T-helper 1 cell (primary cell): Measurements from ENCODE around the gene PHLDB1.
A peak's percentile ranks its signal among the peaks of the same experiment; 100 is the strongest.

Experiments
- DNase-seq, 5 donors: peaks; one replicate each; pipeline ENCODE4 v3.0.0-alpha.2; 2012 to 2020

The PHLDB1 gene

DNA sequence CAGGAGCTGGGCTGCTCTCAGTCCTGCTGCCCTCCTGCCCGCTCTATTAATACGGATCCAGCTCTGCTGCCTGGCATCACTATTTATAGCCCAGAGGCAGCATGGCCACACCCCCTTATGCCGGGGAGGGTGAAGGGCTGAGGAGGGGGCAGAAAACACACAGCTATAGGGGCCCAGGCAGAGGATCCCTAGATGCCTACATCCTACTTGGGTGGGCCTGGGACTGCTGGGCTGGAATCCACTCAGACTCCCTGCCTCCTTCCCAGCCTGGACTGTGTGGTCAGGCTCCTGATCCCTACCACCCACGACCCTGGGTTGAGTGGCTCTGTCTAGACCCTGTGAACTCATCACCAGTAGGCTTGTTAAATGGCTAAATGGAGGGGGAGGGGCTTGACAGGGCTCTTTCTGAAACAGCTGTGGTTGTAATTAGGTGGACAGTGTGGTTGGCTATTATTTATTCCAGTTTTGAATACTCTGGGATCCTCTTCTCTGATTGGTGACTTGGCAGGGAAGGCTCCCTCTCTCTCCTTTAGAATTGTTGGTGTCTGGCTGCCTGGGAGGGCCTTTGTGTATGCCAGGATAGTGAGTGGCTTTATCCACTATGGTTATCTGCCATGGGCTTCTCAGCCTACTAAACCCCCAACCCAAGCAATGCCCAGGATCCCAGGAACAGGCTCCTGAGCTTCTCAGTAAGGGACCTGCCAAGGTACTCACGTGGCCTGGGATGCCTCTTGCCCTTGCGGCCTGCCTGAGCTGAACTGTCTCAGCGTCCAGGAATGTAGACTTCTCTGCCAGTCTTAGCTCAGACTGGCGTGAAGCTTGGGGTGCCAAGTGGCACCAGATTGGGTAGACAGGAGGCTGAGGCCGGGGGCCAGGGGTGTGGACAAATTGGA lies 15.2 kb downstream of the PHLDB1 start:
- DNase-seq = no peak

DNA sequence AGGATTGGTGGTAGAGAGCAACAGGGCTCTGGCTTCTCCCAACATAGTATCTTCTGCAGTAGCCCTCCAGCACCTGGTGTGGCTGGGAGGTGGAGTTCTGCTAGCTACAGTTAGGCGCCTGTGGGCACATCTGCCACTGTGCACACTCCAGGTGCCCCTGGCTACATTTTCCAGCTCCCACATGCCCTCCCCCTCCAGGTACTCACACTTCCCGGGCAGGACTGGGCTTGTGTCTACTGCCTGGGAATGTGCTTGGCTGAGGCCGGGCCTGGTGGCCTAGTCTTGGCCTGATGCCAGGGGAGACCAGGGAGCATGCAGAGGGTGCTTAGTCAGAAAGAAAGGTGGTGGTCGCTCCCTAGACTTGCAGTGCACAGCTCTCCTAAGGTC lies 15.8 kb downstream of the PHLDB1 start:
- no peak for DNase-seq

DNA sequence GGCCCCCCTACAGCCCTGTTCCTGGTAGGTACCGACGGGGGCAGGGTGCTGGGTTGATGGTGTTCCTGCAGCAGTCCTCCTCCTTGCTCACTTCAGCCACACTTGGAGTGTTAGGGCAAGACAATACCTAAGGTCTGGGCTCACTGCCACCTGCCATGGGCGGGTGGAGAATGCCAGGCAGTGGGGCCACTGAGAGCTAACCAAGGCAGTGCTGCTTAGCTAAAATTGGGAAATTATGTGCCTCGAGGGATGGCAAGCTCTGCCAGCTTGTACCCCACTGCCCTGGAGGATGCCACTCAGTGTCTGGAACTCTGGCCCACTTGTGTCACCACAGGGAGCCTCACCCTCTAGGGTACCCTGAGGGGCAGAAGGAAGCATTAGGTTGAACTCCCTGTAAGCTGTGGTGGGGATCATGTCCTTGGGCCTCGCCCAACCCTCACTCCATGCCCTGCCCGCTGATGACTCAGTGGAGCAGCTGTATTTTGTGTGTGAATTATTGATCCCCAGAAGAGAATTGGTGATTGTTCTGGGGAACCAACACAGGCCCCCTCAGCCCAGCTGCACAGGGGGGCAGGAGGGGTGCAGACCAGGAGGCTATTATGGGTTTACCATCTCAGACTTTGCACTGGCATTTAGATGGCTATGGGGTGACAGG lies 17.7 kb downstream of the PHLDB1 start:
- no peak for DNase-seq

DNA sequence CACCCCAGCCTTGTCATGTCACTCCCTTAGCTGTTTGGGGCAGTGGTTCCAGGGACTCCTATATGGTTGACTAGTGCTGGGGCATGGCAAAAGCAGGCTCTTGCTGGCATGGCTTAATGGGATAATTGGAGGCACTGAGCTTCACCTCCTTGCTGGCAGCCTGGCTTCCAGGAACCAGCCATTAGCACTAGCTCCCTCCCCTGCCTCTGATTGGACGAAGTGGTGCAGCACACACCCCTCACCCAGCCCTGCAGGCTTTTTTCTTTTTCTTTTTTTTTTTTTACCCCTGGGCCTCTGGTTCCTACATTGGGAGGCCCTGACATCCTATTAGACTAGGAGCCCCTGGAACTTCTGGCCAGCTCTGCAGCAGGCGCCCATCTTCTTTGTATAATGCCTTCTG lies 18.6 kb downstream of the PHLDB1 start:
- DNase-seq = no peak

DNA sequence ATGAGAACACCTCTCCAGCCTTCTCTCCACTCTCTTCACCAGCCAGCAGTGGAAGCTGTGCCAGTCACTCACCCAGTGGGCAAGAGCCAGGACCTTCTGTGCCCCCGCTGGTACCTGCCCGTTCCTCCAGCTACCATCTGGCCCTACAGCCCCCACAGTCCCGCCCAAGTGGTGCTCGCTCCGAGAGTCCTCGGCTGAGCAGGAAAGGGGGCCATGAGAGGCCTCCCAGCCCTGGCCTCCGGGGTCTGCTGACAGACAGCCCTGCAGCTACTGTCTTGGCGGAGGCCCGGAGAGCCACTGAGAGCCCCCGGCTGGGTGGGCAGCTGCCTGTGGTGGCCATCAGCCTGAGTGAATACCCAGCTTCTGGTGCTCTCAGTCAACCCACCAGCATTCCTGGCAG lies 20.2 kb downstream of the PHLDB1 start:
- DNase-seq = no peak

DNA sequence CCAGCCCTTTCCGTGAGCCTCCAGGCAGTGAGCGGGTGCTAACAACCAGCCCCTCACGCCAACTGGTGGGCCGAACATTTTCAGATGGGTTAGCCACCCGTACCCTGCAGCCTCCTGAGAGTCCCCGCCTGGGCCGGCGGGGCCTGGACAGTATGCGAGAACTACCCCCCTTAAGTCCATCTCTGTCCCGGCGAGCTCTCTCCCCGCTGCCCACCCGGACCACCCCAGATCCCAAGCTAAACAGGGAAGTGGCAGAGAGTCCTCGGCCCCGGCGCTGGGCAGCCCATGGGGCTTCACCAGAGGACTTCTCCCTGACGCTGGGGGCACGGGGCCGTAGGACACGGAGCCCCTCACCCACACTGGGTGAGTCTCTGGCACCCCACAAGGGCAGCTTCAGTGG lies 20.6 kb downstream of the PHLDB1 start:
- no peak for DNase-seq

DNA sequence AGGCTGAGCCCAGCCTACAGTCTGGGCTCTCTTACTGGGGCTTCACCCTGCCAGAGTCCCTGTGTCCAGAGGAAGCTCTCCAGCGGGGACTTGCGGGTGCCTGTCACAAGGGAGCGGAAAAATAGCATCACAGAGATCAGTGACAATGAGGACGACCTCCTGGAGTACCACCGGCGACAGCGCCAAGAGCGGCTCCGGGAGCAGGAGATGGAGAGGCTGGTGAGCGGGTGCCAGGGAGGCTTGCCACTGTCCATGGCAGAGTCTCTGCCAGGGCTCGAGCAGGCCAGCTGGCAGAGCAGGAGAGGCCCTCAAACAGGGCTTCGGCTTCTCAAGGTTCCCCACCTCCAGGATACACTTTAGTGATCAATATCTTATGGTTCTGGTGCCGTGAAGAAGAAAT lies 21.0 kb downstream of the PHLDB1 start:
- no peak for DNase-seq

DNA sequence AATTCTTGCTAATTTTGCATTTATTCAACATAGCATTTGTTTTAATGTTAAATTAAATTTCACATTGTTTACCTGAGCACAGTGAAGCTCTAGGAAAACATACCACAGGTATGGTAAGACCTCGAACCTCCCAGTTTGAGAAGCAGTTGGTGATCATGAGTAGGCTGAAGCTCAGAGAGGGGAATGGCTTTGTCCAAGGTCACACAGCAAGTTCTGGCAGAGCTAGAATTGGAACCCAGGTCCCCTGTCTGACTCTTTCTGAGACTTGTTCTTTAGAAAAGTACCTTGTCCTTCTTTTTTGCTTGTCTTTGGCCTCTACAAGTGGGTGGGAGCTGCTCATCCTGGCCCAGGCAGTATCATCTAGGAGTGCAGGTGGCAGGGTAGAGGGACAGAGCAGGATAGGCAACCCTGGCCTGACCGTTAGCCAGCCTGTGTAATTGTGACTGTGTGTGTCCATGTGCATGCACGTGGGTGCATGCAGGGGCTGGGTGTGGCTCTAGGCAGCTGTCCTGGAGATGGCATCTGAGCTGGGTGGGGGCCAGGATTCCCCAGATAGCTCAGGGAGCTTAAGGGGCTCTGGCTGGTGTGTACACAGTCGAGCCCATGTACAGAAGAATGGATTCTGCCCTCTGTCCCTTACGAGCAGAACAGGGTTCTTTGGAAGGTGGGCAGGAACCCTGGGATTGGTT lies 21.6 kb downstream of the PHLDB1 start:
- no peak for DNase-seq

DNA sequence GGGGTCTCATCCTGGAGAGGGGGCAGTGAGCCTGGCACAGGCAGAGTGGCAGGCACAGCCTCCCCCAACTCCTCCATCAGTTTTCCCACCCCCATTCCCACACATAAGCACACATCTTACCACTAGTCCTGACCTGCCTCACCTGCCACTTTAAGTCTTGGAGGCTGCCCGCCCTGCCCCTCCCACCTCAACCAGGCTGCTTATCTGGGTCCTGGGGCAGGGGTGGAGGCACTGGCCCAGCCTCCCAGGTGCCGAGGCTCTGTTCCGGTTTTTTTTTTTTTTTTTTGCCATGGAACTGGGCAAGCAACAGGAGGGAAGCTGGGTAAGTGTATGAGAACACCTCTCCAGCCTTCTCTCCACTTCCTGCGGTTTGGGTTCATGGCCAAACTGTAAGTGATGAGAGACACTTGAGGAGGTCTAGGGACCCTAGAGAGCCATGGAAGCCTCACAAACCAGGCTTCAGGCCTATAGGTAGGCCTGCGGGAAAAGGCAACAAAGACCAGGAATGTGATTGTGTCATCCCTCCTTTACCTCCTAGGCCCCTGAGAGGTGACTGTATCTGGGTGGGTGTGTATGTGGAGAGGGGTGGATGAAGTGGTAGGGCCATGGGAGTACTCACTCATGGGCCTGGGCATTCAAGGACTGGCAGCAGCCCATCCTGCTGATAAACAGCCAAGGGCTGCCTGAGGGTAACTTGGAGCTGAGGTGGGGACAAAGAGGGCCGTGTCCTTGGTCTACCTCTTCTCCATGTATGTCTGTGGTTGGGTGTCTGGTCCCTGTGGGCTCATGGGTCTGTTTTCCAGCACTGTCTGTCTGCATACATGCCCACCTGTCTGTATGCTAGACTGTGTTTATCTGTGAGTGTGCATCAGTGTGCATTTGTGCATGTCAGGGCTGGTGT lies 22.6 kb downstream of the PHLDB1 start:
- DNase-seq = no peak

DNA sequence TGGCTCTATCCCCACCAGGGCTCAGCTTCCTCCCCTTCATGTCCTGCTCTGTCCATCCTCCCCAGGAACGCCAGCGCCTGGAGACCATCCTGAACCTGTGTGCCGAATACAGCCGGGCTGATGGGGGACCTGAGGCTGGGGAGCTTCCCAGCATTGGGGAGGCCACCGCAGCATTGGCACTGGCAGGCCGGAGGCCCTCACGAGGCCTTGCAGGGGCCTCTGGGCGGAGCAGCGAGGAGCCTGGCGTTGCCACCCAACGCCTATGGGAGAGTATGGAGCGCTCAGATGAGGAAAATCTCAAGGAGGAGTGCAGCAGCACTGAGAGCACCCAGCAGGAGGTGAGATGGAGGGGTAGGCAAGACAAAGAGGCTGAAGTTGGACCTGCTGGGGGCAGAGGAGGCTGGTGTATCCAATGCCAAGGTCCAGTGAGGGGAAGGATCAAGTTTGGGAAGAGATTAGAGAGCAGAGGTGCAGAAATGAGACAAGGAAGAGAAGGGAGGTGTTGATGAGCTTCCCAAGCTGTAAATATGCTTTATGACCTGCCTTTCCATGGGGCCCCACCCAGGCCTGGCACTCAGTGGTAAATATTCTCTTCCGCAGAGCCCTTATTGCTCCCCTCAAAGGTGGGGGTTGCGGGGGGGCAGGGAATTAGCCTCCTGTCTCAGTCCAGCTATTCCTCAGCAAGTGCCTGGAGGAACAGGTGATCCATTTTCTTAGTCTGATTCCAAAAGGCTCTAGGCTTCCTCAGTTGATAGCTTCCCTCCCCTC lies 23.9 kb downstream of the PHLDB1 start:
- no peak for DNase-seq

DNA sequence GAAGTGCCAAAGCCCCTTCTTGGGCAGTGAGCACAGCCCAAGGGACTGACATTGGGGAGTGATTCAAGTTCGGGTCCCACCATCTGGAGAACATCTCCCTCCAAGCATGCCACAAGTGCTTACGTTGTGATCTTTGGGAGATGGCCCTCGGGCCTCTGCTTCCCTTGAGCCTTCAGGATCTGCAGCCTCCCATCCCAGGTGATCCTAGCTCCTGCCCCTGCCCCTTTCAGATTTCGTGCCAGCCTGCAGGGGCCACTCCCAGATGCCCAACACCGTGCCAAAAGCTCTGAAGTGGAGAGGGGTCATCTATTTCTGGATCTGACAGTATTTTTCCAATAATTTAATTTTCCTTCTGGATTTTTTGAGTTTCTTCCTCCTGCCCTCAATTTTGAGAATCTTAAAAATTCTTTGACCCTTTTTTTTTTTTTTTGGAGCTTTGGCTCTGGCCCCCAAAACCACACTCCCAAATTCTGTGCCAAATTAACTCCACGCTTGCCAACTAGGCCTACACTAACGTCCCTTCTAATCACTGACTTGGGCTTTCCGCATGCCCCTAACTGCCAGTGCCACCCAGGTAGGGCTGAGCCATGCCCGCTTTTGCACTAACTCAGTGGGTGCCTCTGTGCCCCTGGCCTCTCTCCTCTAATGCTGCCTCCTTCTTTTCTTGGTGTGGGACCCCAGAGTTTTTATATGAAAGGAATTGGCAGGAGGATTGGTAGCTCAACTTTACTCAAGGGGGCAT lies 25.3 kb downstream of the PHLDB1 start:
- DNase-seq = no peak

DNA sequence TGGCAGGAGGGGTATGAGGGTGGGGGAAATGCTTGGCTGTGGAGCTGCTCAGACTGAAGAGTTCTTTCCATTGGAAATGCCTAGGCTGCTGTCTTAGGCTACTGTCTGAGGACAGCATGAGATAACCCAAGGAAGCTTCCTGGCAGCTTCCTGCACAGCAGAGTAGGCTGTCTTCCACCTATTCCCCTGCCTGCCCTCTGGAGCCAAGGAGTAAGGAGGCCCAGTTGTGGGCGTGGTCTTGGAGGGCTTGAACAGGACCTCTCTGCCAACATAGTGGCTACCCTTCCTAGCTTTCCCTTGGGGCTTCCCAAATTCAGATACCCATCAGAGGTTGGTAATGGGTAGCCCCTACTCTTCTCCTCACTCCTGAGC lies 25.9 kb downstream of the PHLDB1 start:
- no peak for DNase-seq

DNA sequence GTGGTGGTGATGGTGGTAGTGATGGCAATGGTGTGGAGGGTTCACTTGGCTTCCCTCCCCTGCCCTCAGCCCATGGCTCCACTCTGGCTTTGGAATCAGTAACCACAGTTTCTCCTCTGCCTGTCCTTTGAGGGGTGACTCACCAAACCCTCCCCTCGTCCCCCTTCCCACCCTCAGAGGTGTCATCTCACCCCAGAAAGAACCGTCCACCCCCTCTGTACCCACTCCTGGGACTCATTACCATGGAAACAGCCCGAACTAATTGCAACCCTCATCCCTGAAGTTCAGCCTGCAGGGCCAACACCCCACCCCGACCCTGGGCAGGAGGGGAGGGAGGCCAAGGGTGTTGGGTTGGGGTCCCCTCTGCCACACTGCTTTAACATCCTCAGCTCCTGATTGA lies 26.6 kb downstream of the PHLDB1 start:
- no peak for DNase-seq

DNA sequence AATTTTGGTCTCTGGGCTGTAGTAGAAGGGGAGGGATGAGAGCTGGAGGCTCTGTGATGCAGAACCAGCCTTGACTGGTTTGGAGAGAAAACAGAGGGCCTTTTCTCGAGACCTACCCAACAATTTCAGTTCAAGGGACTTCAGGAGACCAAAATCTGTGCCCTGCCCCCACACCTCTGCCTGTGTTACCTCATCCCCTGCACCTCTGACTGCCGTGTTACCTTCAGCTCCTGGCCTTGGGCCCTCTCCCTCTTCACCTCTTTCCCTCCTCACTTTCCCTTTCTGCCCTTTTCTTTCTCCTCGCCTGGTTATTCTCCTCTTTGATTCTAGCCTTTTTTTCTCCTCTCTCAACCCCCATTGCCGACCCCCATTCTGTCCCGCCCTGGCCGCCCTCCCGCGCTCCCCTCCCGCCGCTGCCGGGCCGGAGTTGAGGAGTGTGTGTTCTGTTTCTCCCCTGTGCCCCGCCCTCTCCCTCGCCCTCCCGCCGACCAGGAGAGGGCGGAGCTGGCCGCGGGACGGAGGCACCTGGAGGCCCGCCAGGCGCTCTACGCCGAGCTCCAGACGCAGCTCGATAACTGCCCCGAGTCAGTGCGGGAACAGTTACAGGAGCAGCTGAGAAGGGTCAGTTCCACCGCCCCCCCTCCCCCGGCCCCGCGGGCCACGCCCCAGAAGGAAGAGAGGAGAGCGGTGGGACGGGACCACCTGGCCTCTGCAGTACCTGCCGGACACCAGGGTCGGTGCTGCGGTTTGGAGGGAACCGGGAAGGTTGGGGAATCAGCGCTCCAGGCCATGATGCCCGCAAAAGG lies 27.2 kb downstream of the PHLDB1 start:
- DNase-seq = peak in 2 of 5 donors; percentile 6 to 7

DNA sequence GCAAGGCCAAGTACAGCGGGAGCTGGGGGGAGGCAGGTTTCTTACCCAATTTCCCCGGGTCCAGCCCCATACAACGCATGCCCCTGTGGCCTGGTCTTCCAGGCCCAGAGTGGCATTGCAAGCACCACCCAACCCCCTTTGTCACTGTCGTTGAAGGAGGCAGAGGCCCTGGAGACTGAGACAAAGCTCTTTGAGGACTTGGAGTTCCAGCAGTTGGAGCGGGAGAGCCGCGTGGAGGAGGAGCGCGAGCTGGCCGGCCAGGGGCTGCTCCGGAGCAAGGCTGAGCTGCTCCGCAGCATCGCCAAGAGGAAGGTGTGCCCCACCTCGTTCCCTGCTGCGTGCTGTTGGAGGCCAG lies 27.8 kb downstream of the PHLDB1 start:
- DNase-seq = no peak

DNA sequence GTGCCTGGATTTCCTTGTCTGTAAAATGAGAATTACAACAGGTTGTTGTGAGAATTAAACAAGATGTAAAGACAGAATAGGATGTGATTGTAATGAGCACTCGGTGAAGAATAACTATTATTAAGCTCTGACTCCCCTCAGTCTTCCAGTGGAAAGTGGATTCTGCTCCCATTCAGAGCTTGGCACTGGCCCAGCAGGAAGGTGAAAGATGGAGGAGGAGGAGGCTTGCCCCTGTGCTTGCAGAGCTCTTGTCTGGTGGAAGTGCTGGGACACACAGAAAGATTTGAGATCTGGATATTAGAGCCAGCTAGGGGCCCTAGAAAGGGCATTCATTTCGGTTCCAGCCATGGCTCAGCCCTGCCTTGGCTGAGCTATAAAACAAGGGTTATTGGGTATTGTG lies 28.2 kb downstream of the PHLDB1 start:
- no peak for DNase-seq

DNA sequence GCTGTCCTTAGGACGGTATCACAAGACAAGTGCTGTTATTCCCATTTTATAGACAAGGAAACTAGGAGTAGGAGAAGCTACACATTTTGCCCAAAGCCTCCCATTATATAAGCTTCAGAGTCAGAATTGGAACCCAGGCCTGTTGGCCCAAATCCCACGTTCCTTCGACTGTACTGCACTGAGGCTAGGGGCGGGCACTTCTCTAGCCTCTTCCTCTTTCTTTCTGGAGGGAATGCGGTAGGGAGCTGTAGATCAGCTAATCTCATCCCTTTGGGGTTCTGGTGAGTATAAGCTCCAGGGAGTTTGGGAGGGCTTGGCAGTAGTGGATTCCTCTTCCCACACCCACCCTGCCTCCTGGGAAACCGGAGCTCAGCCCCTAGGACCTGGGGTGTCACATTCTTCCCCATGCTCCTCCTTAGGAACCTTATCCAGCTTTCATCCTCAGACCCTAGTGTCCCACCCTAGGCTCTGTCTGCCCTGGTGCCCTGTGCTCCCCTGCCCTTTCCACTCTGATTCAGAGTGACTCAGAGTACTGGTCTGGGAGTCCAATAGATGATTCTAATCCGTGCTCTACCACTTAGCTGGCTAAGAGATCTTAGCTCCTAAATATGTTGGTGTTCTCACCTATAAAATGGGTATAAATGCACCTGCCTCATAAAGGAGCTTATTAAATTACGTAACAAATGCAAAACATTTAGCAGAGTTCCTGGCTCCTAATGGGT lies 29.3 kb downstream of the PHLDB1 start:
- no peak for DNase-seq

DNA sequence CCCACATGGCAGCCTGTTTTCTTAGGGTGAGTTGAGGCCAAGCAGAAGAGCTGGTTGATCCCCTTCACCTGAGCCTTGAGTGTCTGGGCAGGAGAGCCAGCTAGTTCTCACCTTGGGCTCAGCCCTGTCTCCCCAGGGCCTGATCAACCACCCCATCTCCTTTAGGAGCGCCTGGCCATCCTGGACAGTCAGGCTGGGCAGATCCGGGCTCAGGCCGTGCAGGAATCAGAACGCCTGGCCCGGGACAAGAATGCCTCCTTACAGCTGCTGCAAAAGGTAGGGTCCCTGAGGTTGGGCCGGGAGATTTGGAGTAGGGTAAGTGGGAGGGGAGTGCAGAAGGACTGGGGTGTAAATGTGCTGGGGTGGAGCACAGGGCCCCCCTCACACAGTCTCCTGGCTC lies 31.3 kb downstream of the PHLDB1 start:
- no peak for DNase-seq

DNA sequence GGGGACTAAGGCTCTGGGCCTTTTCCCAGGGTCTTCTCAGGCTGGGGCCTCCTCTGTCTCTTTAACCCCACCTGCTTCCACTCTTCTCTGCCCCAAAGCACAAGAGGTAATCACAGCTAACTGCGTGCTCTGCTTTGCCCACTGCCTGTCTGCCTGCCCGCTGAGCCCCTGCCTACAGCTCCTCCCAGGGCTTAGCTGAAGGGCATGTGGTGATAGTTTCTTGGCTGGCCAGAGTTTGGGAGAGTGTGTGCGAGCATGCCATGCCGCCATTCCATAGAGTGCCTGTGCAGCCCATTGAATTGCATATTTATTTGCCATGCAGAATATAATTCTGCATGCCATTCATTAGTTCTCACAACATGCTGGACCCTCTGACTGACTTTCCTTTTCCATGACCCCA lies 32.5 kb downstream of the PHLDB1 start:
- no peak for DNase-seq
